HL-60 (cell line): ENCODE data around the gene ARF1.

Experiments used
- CTCF ChIP-seq: IDR thresholded peaks from one replicate; pipeline ENCODE4 v1.5.1; 2011; ENCODE audit warnings: low read length, control low read depth, inconsistent platforms; ENCODE audit not compliant: insufficient read depth
- POLR2AphosphoS5 ChIP-seq: IDR thresholded peaks from 2 replicates; pipeline ENCODE4 v1.6.1; 2012; ENCODE audit warnings: low read depth
- TF ChIP-seq, protein P1 (sequence below): IDR thresholded peaks from 2 replicates; pipeline ENCODE4 v1.6.1; 2012; ENCODE audit warnings: low read depth; ENCODE audit not compliant: insufficient replicate concordance

DNA sequence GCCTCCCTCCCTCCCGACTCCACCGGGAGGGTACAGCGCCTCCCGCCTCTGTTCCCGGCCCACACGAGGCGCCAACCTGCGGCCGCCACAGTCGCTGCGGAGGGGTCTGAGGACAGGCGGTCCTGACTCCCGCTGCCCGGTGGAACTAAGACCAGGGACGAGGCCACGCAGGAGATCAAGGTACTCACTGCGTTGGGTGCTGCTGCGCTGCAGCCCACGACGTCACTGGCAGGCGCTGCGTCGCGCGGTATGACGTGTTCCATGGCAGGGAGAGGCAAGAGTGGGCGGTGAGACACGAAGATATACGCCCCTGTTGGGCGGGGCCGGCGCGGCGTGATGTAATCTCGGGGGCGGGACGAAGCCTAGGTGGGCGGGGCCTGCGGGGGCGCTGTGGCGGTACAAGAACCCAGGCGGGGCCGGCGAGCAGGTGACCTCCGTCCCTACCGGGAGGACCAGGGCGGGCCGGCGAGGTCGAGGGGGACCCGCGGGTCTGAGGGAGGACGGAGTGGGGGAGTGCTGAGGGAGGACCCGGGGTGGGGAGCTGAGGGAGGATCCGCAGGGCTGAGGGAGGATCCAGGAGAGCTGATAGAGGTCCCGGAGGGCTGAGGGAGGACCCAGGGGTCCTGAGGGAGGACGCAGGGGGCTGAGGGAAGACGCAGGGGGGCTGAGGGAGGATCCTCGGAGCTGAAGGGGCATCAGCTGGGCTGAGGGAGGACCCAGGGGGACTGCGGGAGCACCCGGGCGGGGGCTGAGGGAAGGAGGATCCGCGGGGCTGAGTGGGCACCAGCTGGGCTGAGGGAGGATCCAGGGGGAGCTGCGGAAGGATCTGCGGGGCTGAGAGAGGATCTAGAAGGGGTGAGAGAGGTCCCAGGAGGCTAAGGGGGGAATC is 26.8 kb downstream of the ARF1 start, which contains the start of gene MRPL55:
- TF ChIP-seq CTCF (no peak), POLR2AphosphoS5 (peak; percentile 95)
- TF ChIP-seq, protein P1, sequence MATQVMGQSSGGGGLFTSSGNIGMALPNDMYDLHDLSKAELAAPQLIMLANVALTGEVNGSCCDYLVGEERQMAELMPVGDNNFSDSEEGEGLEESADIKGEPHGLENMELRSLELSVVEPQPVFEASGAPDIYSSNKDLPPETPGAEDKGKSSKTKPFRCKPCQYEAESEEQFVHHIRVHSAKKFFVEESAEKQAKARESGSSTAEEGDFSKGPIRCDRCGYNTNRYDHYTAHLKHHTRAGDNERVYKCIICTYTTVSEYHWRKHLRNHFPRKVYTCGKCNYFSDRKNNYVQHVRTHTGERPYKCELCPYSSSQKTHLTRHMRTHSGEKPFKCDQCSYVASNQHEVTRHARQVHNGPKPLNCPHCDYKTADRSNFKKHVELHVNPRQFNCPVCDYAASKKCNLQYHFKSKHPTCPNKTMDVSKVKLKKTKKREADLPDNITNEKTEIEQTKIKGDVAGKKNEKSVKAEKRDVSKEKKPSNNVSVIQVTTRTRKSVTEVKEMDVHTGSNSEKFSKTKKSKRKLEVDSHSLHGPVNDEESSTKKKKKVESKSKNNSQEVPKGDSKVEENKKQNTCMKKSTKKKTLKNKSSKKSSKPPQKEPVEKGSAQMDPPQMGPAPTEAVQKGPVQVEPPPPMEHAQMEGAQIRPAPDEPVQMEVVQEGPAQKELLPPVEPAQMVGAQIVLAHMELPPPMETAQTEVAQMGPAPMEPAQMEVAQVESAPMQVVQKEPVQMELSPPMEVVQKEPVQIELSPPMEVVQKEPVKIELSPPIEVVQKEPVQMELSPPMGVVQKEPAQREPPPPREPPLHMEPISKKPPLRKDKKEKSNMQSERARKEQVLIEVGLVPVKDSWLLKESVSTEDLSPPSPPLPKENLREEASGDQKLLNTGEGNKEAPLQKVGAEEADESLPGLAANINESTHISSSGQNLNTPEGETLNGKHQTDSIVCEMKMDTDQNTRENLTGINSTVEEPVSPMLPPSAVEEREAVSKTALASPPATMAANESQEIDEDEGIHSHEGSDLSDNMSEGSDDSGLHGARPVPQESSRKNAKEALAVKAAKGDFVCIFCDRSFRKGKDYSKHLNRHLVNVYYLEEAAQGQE = no peak
